ENCODE data around the gene DRG2. TPM values are rescaled to one million over a fixed set of nuclear protein-coding genes. Genes with fewer than 3 reads are reported as not detected.

The DRG2 gene
- total and polyA plus RNA-seq, 10 of the 15 experiments (the other 5 are each of a cell fraction or from before 2014, with no cell fraction given): 9.1 to 64.8 (median 45.7) TPM

DNA sequence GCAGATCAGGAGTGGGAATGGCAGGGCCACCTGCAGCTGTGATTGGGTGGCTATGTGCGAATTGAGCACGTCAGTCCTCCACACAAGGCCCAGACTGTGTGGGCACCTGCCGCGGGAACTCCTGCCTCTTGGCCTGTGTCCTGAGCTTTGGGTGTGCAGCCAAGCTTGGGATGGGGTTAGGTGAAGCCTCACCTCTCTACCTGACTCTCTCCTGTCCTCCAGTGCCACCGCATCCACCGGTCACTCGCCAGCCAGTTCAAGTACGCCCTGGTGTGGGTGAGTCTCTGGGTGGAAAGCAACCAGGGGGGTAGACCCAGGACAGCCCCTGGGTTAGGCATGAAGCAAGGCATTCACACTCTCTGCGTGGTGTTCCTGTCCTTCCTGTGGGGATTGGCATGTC is 18.5 kb downstream of the DRG2 start:
- Histone ChIP-seq H3K9ac (ENCODE audit: control insufficient read depth, insufficient read depth, low read length) (no peak overlapping the region), H3K4me3 (no peak overlapping the region), H3K4me2 (ENCODE audit: control insufficient read depth, insufficient read depth) (no peak overlapping the region), H3K27ac (ENCODE audit: control insufficient read depth, insufficient read depth) (no peak overlapping the region), H3K36me3 (ENCODE audit: control insufficient read depth in 2 of 2, insufficient read depth in 2 of 2, low read length in 1 of 2) (peaks cover 1 to 2% of the 10 kb centered on the region in 2 experiments; a peak in 3 of 4 replicates), H3K27me3 (replicated peaks in 1 of 2; ENCODE audit: control insufficient read depth in 2 of 2, insufficient read depth in 2 of 2, low read length in 1 of 2) (no peaks in the 10 kb centered on the region), H3K9me3 (replicated peaks; ENCODE audit: control insufficient read depth, insufficient read depth, low read length) (no peaks in the 10 kb centered on the region), H3K79me2 (ENCODE audit: control insufficient read depth, insufficient read depth, low read length) (no peaks in the 10 kb centered on the region), H2AFZ (ENCODE audit: control insufficient read depth, low read depth, low read length) (no peak overlapping the region), H3K4me1 (ENCODE audit: control insufficient read depth, insufficient read depth, low read length) (no peaks in the 10 kb centered on the region), H4K20me1 (ENCODE audit: control insufficient read depth, insufficient read depth) (no peaks in the 10 kb centered on the region)
- 82% methylated on average over 9 of the region's 9 CpGs for WGBS (ENCODE audit: insufficient coverage, insufficient replicate concordance, low lambda C conversion rate, missing lambda C conversion rate)
- FAIRE-seq (no peak), DNase-seq (ENCODE audit: low read depth, low spot score) (no peak), ATAC-seq (no peak)
- intact Hi-C loops (cut with micrococcal nuclease; ENCODE audit: unreplicated experiment) (no loop called here), in situ Hi-C loops (cut with MboI) (no loop called here)
- TF ChIP-seq CHD2 (IDR thresholded peaks at IDR 0.05; ENCODE audit: borderline replicate concordance, low read depth, low read length): no peak
- TF ChIP-seq, protein P1, sequence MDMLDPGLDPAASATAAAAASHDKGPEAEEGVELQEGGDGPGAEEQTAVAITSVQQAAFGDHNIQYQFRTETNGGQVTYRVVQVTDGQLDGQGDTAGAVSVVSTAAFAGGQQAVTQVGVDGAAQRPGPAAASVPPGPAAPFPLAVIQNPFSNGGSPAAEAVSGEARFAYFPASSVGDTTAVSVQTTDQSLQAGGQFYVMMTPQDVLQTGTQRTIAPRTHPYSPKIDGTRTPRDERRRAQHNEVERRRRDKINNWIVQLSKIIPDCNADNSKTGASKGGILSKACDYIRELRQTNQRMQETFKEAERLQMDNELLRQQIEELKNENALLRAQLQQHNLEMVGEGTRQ (IDR thresholded peaks at IDR 0.05; ENCODE audit: borderline replicate concordance, low read depth, low read length): no peak
- TF ChIP-seq KDM1A (IDR thresholded peaks at IDR 0.05; ENCODE audit: borderline replicate concordance): no peak
- no peak for TF ChIP-seq EGR1 (IDR thresholded peaks at IDR 0.05; ENCODE audit: borderline replicate concordance in 1 of 2, low read depth in 2 of 2, low read length in 2 of 2)
- no peak for TF ChIP-seq NR2C1 (IDR thresholded peaks at IDR 0.05)
- no peak for TF ChIP-seq SP1 (IDR thresholded peaks at IDR 0.05; ENCODE audit: low read depth, low read length)
- no peak for TF ChIP-seq IKZF1 (conservative IDR thresholded peaks at IDR 0.05)
- no peak for TF ChIP-seq RB1 (IDR thresholded peaks at IDR 0.05; ENCODE audit: borderline replicate concordance)
- no peak for TF ChIP-seq MAX (IDR thresholded peaks at IDR 0.05; ENCODE audit: low read depth, low read length)
- no peak for TF ChIP-seq HDAC6 (IDR thresholded peaks at IDR 0.05; ENCODE audit: unreplicated experiment)
- no peak for TF ChIP-seq EZH2 (IDR thresholded peaks at IDR 0.05; ENCODE audit: borderline replicate concordance, control insufficient read depth, low read depth, low read length)
- no peak for TF ChIP-seq RELA (IDR thresholded peaks at IDR 0.05; ENCODE audit: borderline replicate concordance, partially characterized antibody)
- no peak for TF ChIP-seq ZBED1 (IDR thresholded peaks at IDR 0.05; ENCODE audit: borderline replicate concordance)
- TF ChIP-seq, protein P2, sequence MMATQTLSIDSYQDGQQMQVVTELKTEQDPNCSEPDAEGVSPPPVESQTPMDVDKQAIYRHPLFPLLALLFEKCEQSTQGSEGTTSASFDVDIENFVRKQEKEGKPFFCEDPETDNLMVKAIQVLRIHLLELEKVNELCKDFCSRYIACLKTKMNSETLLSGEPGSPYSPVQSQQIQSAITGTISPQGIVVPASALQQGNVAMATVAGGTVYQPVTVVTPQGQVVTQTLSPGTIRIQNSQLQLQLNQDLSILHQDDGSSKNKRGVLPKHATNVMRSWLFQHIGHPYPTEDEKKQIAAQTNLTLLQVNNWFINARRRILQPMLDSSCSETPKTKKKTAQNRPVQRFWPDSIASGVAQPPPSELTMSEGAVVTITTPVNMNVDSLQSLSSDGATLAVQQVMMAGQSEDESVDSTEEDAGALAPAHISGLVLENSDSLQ (IDR thresholded peaks at IDR 0.05): no peak
- TF ChIP-seq SREBF2 (IDR thresholded peaks at IDR 0.05; ENCODE audit: low read length): no peak
- TF ChIP-seq JUNB (IDR thresholded peaks at IDR 0.05): no peak
- TF ChIP-seq ZNF217 (IDR thresholded peaks at IDR 0.05): no peak
- SMC1A ChIA-PET (ENCODE audit: uncharacterized antibody, unreplicated experiment): no interaction called here
- no TSS peak for BruUV-seq (replicated peaks)
- CTCF ChIA-PET: no interaction called here
- RAD21 ChIA-PET (ENCODE audit: unreplicated experiment): no interaction called here
- POLR2A ChIA-PET: no interaction called here
